Measurements from ENCODE around the gene PIGV. TPM values are rescaled to one million over a fixed set of nuclear protein-coding genes. Genes with fewer than 3 reads are reported as not detected.

PIGV gene
- total RNA-seq, 1 donor from 2014 or later, result 11.1 TPM

DNA sequence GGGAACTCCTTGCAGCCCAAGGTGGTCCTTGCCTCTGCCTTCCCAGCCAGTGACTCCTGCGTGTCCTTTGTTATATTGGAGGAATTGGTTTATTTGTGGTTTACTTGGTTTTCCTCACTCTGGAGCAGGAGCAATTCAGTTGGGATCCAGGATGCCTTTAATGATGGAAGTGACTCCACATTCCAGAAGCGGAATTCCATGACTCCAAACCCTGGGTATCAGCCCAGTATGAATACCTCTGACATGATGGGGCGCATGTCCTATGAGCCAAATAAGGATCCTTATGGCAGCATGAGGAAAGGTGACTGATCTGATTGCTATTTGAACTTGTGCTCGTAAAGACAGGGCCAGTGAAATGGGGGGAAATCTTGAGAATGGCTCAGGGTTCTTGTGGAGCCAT is 15.1 kb upstream of the PIGV start:
- DNase-seq (ENCODE audit: low spot score), result no peak

DNA sequence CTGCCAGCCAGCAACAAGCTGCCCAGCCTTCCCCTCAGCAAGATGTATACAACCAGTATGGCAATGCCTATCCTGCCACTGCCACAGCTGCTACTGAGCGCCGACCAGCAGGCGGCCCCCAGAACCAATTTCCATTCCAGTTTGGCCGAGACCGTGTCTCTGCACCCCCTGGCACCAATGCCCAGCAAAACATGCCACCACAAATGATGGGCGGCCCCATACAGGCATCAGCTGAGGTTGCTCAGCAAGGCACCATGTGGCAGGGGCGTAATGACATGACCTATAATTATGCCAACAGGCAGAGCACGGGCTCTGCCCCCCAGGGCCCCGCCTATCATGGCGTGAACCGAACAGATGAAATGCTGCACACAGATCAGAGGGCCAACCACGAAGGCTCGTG is 13.3 kb upstream of the PIGV start:
- no peak for DNase-seq (ENCODE audit: low spot score)

DNA sequence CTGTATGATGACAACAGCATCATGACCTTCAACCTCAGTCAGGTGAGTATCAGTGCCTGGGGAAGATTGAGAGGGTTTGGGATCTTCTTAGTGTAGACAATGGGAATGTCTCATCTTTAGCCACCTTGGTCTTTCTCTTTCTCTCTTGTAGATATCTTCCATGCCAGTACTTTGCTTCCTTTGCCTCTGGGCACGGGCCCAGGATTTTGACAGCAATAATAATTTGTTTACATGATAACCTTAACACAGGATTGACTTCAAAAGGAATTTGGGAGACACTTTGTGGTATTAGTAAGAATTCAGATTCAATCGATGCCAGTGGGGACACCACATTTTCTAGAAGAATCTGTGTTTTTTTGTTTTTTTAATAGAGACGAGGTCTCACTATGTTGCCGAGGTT is 12.1 kb upstream of the PIGV start:
- no peak for DNase-seq (ENCODE audit: low spot score)

DNA sequence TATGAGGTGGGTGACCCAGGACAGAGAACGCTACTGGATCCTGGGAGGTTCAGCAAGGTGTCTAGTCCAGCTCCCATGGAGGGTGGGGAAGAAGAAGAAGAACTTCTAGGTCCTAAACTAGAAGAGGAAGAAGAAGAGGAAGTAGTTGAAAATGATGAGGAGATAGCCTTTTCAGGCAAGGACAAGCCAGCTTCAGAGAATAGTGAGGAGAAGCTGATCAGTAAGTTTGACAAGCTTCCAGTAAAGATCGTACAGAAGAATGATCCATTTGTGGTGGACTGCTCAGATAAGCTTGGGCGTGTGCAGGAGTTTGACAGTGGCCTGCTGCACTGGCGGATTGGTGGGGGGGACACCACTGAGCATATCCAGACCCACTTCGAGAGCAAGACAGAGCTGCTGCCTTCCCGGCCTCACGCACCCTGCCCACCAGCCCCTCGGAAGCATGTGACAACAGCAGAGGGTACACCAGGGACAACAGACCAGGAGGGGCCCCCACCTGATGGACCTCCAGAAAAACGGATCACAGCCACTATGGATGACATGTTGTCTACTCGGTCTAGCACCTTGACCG is 8.6 kb upstream of the PIGV start:
- no peak for DNase-seq (ENCODE audit: low spot score)

- no peak for DNase-seq (ENCODE audit: low spot score)
Observed at GRCh38 chr1:26780344-26780957, 7.3 kb upstream of the PIGV start.

- DNase-seq (ENCODE audit: low spot score), result no peak
Observed at GRCh38 chr1:26781206-26781825, 6.4 kb upstream of the PIGV start.

GRCh38 chr1:26782521-26783212 is 5.1 kb upstream of the PIGV start:
- no peak for DNase-seq (ENCODE audit: low spot score)

DNA sequence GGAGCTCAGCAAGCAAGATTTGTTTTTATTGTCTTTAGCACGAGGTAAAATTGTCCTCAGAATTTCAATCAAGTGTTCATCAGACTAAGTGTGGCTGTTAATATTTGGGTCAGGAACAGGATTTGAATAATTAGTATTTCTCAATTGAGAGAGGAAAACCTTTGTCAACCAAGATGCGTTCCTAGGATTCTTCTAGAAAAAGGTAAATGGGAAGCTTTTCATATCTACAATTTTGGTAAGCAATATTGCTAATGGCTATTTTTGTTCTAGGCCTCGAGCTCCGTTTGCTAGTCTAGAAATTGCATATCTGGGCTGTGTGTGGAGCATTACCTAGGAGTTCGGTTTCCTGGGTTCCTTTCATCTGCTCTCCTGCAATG is 4.1 kb upstream of the PIGV start:
- no peak for DNase-seq (ENCODE audit: low spot score)

DNA sequence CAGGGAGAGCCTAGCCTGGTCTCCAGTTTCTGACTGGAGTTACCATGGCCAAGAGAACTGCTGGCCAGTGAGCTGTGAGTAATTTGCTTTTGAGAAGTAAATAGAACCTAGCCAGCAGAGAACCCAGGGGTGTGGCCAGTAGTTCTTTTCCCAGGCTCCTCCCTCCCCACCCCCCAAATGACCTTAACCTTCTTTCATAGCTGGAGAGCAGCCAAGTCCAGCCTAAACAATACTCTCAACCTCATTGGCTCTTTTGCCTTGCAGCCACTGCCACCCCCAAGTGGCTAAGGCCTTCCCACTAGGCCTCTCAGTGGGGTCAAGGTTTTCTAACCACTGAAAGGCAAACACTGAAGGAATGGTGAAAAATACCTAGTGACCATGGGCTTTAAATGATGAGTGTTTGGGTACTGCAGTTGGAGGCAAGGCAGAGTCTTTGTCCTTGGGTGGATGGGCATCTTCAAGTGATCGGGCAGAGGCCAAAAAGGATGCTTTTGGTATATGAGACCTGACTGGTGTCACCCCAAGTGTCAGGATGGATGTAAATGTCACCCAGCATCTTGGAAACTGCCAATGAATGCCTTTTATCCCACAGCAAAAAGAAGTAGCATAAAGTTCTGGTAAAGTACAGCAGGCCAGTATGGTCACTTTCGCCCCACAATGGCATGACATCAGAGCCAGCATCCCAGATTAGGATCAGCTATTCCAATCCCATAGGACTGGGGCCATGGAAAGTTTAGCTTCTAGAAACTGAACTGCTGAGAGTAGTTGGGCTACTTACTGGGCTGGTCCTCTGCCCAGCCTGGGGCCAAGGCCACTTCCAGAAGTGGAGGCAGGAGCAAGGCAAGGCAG is 3.5 kb upstream of the PIGV start:
- DNase-seq (ENCODE audit: low spot score), result peak; percentile 43

DNA sequence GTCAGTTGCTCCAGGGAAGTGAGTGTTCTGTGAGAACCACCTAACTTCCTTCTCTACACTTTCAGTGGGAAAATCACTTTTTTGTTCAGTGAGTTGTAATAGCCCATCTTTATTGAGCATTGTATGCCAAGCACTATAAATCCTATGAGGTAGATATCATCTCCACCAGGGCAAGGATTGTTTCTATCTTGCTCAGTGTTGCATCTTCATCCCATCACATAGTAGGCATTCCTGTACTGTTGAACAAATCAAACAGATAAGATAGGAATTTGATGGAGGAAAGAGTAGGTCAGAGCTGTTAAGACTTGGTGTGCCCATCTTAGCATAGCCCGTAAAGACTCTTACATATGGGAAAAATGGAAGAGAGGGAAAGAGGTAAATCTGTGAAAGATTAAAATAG is 2.9 kb upstream of the PIGV start:
- no peak for DNase-seq (ENCODE audit: low spot score)

- DNase-seq (ENCODE audit: low spot score), result peak; percentile 76
Observed at GRCh38 chr1:26785611-26786436, 1.9 kb upstream of the PIGV start.

DNA sequence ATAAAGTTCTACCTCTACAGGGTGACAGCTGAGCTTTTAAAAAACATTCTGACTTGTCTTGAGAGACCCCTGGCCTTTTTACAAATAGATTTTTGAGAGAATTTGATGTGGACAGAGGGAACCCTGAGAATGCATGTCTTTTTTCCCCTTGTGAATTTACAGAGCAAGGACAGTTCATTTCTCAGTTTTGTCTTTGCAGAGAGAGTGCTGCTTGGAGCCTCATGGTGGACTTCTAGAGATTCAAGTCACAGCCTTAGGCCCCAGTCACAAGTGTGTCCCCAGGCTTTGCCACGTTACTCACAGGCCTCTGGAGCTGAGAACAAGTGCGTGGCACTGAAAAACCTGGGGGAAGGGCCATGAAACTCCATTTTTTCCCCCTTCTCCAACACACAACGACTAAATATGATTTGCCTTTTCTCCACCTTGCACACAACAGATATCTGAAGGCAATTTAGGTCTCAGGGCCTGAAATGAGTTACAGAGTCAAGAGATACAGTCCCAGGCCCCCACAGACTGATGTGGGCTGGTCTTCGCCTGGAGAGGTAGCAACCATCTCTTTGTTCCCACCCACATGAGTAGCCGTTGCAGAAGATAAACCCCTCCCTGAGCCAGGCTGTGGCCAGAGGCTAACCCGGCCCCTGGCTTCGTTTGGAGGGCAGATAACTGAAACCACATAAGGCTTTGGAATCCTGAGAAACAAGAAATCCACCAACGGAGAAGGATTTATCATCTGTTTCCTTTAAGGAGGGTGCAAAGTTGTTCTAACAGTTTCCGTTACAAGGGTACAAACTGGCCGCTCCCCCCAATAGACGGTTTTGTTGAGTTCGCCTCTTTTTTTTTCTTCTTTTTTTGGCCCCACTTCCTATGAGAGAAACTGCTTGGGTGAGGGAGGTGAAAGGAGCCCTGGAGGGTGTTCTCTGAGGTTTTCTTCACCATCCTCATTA is 1.0 kb upstream of the PIGV start:
- DNase-seq (ENCODE audit: low spot score), result peak; percentile 94

GRCh38 chr1:26787381-26787705 is 407 bp upstream of the PIGV start:
- DNase-seq (ENCODE audit: low spot score), result no peak

GRCh38 chr1:26788515-26788785 is 700 bp downstream of the PIGV start:
- no peak for DNase-seq (ENCODE audit: low spot score)

- peak; percentile 91 for DNase-seq (ENCODE audit: low spot score)
Observed at GRCh38 chr1:26788836-26789611, 1.3 kb downstream of the PIGV start.

DNA sequence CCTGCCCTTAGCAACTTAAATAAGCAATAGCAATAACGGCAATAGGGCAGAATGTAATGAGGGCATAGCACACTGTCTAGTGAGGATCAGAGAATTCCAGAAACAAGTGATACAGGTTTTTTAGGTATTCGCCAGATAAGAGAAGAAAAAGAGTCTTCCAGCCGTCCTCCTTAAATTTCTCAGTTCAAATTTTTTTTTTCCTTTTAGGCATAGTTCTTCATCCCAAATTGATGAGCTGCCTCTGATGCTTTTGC is 1.8 kb downstream of the PIGV start:
- no peak for DNase-seq (ENCODE audit: low spot score)

DNA sequence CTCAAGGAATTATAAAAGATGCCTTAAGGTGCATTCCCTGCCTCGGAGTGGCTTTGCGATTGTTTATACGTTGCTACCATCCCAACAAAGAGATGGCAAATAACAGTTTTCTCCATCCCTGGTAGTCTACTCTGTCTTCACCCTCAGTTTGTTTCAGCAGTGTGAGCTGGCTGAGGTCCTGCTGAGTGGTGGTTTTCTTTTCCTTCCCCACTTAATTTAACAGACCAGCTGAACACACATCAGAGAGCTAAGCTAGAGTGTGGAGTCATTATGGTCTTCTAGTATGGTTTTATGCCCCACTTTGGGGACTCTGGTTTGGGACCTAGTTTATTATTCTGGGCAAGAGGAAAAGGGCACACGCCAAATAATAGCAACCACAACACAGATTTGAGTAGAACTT is 2.2 kb downstream of the PIGV start:
- DNase-seq (ENCODE audit: low spot score), result no peak

- no peak for DNase-seq (ENCODE audit: low spot score)
Observed at GRCh38 chr1:26790551-26790953, 2.8 kb downstream of the PIGV start.

DNA sequence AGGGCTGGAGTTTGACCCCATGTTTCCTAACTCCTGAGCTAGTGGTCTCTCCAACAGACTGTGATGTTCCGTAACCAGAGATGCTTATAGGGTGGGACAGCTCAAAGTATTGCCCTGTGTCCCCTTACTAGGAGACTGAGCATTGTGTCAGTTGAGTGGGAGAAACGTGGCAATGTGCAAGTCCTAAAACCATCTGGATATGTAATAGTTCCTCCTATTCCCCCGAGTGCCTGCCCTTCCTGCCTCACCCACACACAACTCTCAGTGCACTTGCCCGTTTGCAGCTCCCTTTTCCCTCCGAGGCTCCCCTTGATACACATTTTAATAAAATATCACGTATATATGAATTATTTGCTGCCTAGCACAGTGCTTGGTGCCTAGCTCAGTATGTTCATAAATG is 3.4 kb downstream of the PIGV start:
- no peak for DNase-seq (ENCODE audit: low spot score)

GRCh38 chr1:26791626-26792025 is 3.9 kb downstream of the PIGV start:
- DNase-seq (ENCODE audit: low spot score), result no peak
